ENCODE measurements around the gene ZCCHC7. TPM values are rescaled to one million over a fixed set of nuclear protein-coding genes. Genes with fewer than 3 reads are reported as not detected.

Gene ZCCHC7
- total RNA-seq (2013; cell fraction: nucleolus; rRNA removed) = 289 and 299 TPM in 2 replicates
- total RNA-seq (2014; rRNA removed) (42.9 and 48.0 TPM in 2 replicates), total RNA-seq (2014; rRNA removed; fragmentation: Illumina TruSeq; extraction: Trizol) (73.6 and 75.8 TPM in 2 replicates), total RNA-seq (2021) (45.8 and 49.9 TPM in 2 replicates), polyA plus RNA-seq (2011; rRNA removed) (178 and 200 TPM in 2 replicates), polyA plus RNA-seq (2014; fragmentation: Illumina TruSeq; extraction: Trizol) (87.6 and 112 TPM in 2 replicates), polyA plus RNA-seq (2014; fragmentation: Nextera tagmentation; extraction: Ambion mirVana) (10 to 100 TPM; 58.6 to 60.8 TPM), polyA plus RNA-seq (2014; rRNA removed) (34.2 and 45.1 TPM in 2 replicates), polyA plus RNA-seq (2016; fragmentation: Nextera tagmentation; extraction: Ambion mirVana) (10 to 100 TPM; 46.2 to 48.1 TPM), polyA minus RNA-seq (2011; rRNA and poly(A)+ RNA removed) (214 and 217 TPM in 2 replicates), Bru-seq, nascent RNA (percentile 96 among the genes with signal in this experiment), BruChase-seq, experiment 1, labeled RNA remaining after a 6-hour chase (percentile 94 among the genes with signal in this experiment), BruChase-seq, experiment 2, labeled RNA remaining after a 2-hour chase (percentile 97 among the genes with signal in this experiment)
- polyA plus RNA-seq (2011; ENCODE audit: low read depth) = 22.6 TPM
- polyA plus RNA-seq (2011; cell fraction: cytosol; rRNA removed) = 140 and 169 TPM in 2 replicates
- 86.0 and 107 TPM in 2 replicates for polyA plus RNA-seq (2011; cell fraction: nucleus; rRNA removed)
- polyA plus RNA-seq (2012) = 33.6 and 39.7 TPM in 2 replicates
- polyA minus RNA-seq (2011; cell fraction: cytosol; rRNA and poly(A)+ RNA removed) = 55.5 and 64.1 TPM in 2 replicates
- polyA minus RNA-seq (2011; cell fraction: nucleus; rRNA and poly(A)+ RNA removed) = 75.1 and 94.9 TPM in 2 replicates
- long read RNA-seq, experiment 1, transcript ZCCHC7-202 (9 exons, 2,619 nt) = major isoform, 9 of 89 reads
- long read RNA-seq, experiment 1, partial matches to known transcripts = 15 of 89 reads
- long read RNA-seq, experiment 1, other reads (novel, unspliced or antisense) = 59 of 89 reads
- long read RNA-seq, experiment 2, transcript ZCCHC7-202 (9 exons, 2,619 nt) = major isoform, 107 of 646 reads
- long read RNA-seq, experiment 2, transcript ZCCHC7-204 (7 exons, 732 nt) = minor isoform, 16 of 646 reads
- long read RNA-seq, experiment 2, partial matches to known transcripts = 96 of 646 reads
- long read RNA-seq, experiment 2, other reads (novel, unspliced or antisense) = 421 of 646 reads

DNA sequence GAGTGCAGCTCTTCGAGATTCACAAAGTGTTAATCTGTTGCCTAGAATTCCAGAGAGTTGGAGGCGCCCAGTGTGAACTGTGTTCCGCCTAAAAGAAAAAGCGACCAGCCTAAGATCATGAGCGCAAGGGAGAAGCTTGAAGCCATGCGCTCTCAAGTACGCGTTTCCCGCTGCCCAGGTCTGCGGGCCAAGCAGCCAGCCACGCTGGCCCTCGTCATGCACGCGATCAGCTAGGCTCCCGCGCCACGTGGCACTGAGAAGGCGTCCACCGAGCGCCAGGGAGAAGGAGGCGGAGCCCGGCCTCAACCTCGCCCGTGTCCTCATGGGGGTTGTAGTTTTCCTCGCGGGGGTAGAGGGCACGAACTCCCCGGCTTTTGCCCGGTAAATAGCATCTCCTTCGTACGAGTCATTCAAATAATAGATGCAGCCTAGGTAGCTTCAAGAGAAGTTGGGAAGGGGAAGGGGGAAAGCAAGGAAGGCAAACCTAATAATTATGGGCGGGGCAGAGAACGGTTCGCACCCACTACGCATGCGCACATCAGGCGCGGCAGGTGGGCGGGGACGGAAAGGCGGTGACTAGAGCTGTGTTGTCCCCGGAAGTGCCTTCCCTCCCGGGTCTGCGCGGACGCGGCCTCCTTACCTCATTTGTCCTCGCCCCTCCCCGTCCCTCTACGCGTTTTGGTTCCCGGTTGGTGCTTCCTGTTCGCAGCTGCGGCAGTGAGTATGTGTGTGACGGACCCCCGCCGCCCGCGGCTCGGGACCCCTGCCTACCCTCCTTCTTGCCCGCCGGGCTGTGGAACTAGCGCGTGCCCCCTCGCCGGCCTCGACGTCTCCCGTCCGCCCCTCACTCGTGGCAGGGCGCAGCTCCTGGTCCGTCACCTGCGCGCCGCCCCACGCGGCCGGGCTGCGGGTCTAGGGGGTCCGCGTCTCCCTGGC lies at the start of gene ZCCHC7:
ZCCHC7 (plus strand) TSS at position 668 of the 936 bp plus-strand sequence.
- Histone ChIP-seq H3K9me3 (replicated peaks; ENCODE audit: control insufficient read depth, insufficient read depth, low read length) (no peaks in the 10 kb centered on the region; the same call in 2 of the 3 replicates), H4K20me1 (ENCODE audit: control insufficient read depth, insufficient read depth) (no peaks in the 10 kb centered on the region), H3K36me3 (ENCODE audit: control insufficient read depth in 2 of 2, insufficient read depth in 2 of 2, low read length in 1 of 2) (no peaks in the 10 kb centered on the region; a peak in 1 of 4 replicates), H2AFZ (ENCODE audit: control insufficient read depth, low read depth, low read length) (peak within 1 kb of the TSS; percentile 100), H3K4me3 (peak within 1 kb of the TSS; percentile 93), H3K27ac (ENCODE audit: control insufficient read depth, insufficient read depth) (peak within 1 kb of the TSS; percentile 93), H3K9ac (ENCODE audit: control insufficient read depth, insufficient read depth, low read length) (peak within 1 kb of the TSS; percentile 96), H3K79me2 (ENCODE audit: control insufficient read depth, insufficient read depth, low read length) (peaks cover 49% of the 10 kb centered on the region), H3K4me1 (ENCODE audit: control insufficient read depth, insufficient read depth, low read length) (peaks cover 8% of the 10 kb centered on the region), H3K27me3 (replicated peaks in 1 of 2; ENCODE audit: control insufficient read depth in 2 of 2, insufficient read depth in 2 of 2, low read length in 1 of 2) (no peaks in the 10 kb centered on the region), H3K4me2 (ENCODE audit: control insufficient read depth, insufficient read depth) (peak within 1 kb of the TSS; percentile 62)
- peak; percentile 89 for DNase-seq (ENCODE audit: low read depth, low spot score)
- WGBS (ENCODE audit: insufficient coverage, insufficient replicate concordance, low lambda C conversion rate, missing lambda C conversion rate) = 5% methylated on average over 79 of the region's 82 CpGs
- ATAC-seq = peak; percentile 94
- POLR2A ChIA-PET = interaction anchor here (0.6 to 4.6 kb wide), 32 partner anchors 10 to 228 kb away, joined by 3 to 33 read pairs (median 4); partner anchors contain the start of gene PAX5
- RAD21 ChIA-PET (ENCODE audit: unreplicated experiment) = interaction anchor here (0.9 to 8.1 kb wide), 22 partner anchors 10 to 291 kb away, joined by 3 to 64 read pairs (median 7); no protein-coding TSS in a partner anchor
- FAIRE-seq = peak; percentile 88
- intact Hi-C loops (cut with micrococcal nuclease; ENCODE audit: unreplicated experiment) = loop anchor here (2.0 to 10.0 kb wide), 5 partner anchors 21 to 245 kb away; partner anchors contain the start of gene PAX5
- in situ Hi-C loops (cut with MboI) = no loop called here
- SMC1A ChIA-PET (ENCODE audit: uncharacterized antibody, unreplicated experiment) = interaction anchor here (0.6 to 3.7 kb wide), 25 partner anchors 9 to 290 kb away, joined by 3 to 56 read pairs (median 5); no protein-coding TSS in a partner anchor
- no TSS peak for BruUV-seq (replicated peaks)
- CTCF ChIA-PET = interaction anchor here (0.6 to 1.9 kb wide), 6 partner anchors 12 to 287 kb away, joined by 3 to 5 read pairs (median 4); no protein-coding TSS in a partner anchor
- TF ChIP-seq RELA (IDR thresholded peaks at IDR 0.05; ENCODE audit: borderline replicate concordance, partially characterized antibody) = peak; percentile 52
- peak; percentile 84 for TF ChIP-seq GABPA (IDR thresholded peaks at IDR 0.05; ENCODE audit: low read depth)
- TF ChIP-seq POLR2A (IDR thresholded peaks at IDR 0.05; ENCODE audit: low read depth, low read length) = peak; percentile 92
- TF ChIP-seq CREB1 (IDR thresholded peaks at IDR 0.05; ENCODE audit: low read depth) = peak; percentile 92
- TF ChIP-seq ATF2 (IDR thresholded peaks at IDR 0.05; ENCODE audit: low read length) = no peak
- peak; percentile 56; the same call in 1 of the 2 replicates for TF ChIP-seq CHD2 (IDR thresholded peaks at IDR 0.05; ENCODE audit: borderline replicate concordance, low read depth, low read length)
- peak; percentile 91; the same call in 1 of the 2 replicates for TF ChIP-seq CBX5 (IDR thresholded peaks at IDR 0.05; ENCODE audit: low read depth)
- TF ChIP-seq STAT1 (conservative IDR thresholded peaks at IDR 0.05) = no peak
- no peak for TF ChIP-seq EZH2 (IDR thresholded peaks at IDR 0.05; ENCODE audit: borderline replicate concordance, control insufficient read depth, low read depth, low read length)
- no peak for TF ChIP-seq ZZZ3 (IDR thresholded peaks at IDR 0.05; ENCODE audit: control insufficient read depth, insufficient read length, low read depth)
- peak; percentile 65; the same call in 1 of the 2 replicates for TF ChIP-seq PML (IDR thresholded peaks at IDR 0.05; ENCODE audit: low read length)
- TF ChIP-seq MTA3 (IDR thresholded peaks at IDR 0.05; ENCODE audit: borderline replicate concordance, low read length) = no peak
- peak; percentile 89 for TF ChIP-seq SMAD5 (IDR thresholded peaks at IDR 0.05; ENCODE audit: low read depth)

Data from GM12878 (cell line).